ENCODE data around the gene SLC2A3. TPM values are rescaled to one million over a fixed set of nuclear protein-coding genes. Genes with fewer than 3 reads are reported as not detected.
A peak's percentile ranks its signal among the peaks of the same experiment; 100 is the strongest.
"Not testable (repeated sequence)": the region's sequence is repeated elsewhere in the genome, so short reads cannot be mapped to it uniquely, and the experiment has no call there.

Gene SLC2A3
- total RNA-seq, 1 donor from 2014 or later = 548 TPM

- not testable (repeated sequence) for H3K27me3 ChIP-seq; H3K27me3 Mint-ChIP-seq (ENCODE audit: insufficient read depth, low read depth)
- H3K4me1 Mint-ChIP-seq = peaks cover 13% of the 10 kb centered on the region
Measured at GRCh38 chr12:7953912-7954311, 17.9 kb upstream of the SLC2A3 start.

GRCh38 chr12:7951671-7952070 lies 15.7 kb upstream of the SLC2A3 start:
- DNase-seq (ENCODE audit: low spot score) = no peak
- TF ChIP-seq EZH2phosphoT487 (IDR thresholded peaks at IDR 0.05) (no peak), CTCF (IDR thresholded peaks at IDR 0.05) (no peak), EZH2 (IDR thresholded peaks at IDR 0.05) (no peak)
- Histone ChIP-seq H4K20me1 (ENCODE audit: low read depth) (no peaks in the 10 kb centered on the region), H3K4me3 (no peak overlapping the region), H2AFZ (replicated peaks) (no peak overlapping the region), H3K36me3 (no peaks in the 10 kb centered on the region), H3K79me2 (ENCODE audit: low read depth) (no peaks in the 10 kb centered on the region), H3K27ac (no peak overlapping the region), H3K9me3 (ENCODE audit: low read depth) (no peaks in the 10 kb centered on the region), H3K4me1 (no peaks in the 10 kb centered on the region), H3K27me3 (no peaks in the 10 kb centered on the region), H3F3A (ENCODE audit: low read depth) (no peaks in the 10 kb centered on the region), H3K4me2 (no peak overlapping the region), H3K9ac (no peak overlapping the region)
- peaks cover 3% of the 10 kb centered on the region for H3K9me3 Mint-ChIP-seq
- no peak overlapping the region for H3K4me3 Mint-ChIP-seq
- no peaks in the 10 kb centered on the region for H3K36me3 Mint-ChIP-seq
- H3K27me3 Mint-ChIP-seq (ENCODE audit: insufficient read depth, low read depth) = peaks cover 4% of the 10 kb centered on the region
- H3K4me1 Mint-ChIP-seq = peaks cover 5% of the 10 kb centered on the region
- no peak overlapping the region for H3K27ac Mint-ChIP-seq

More at GRCh38 chr12:7953912-7954311, 17.9 kb upstream of the SLC2A3 start:
- H3F3A ChIP-seq (ENCODE audit: low read depth); H3K27ac Mint-ChIP-seq; H3K36me3 Mint-ChIP-seq; DNase-seq (ENCODE audit: low spot score); H3K9ac ChIP-seq; H4K20me1 ChIP-seq (ENCODE audit: low read depth); H3K27ac ChIP-seq; H2AFZ ChIP-seq (replicated peaks); H3K4me3 Mint-ChIP-seq; H3K4me2 ChIP-seq; H3K9me3 ChIP-seq (ENCODE audit: low read depth); H3K4me3 ChIP-seq; H3K4me1 ChIP-seq; H3K36me3 ChIP-seq; H3K79me2 ChIP-seq (ENCODE audit: low read depth); H3K9me3 Mint-ChIP-seq: not testable (repeated sequence)

GRCh38 chr12:7950230-7950943 lies 14.4 kb upstream of the SLC2A3 start:
- H4K20me1 ChIP-seq (ENCODE audit: low read depth); H3K27ac Mint-ChIP-seq; H3K4me2 ChIP-seq; H3K27me3 Mint-ChIP-seq (ENCODE audit: insufficient read depth, low read depth); H3K9me3 ChIP-seq (ENCODE audit: low read depth); H3K79me2 ChIP-seq (ENCODE audit: low read depth); H2AFZ ChIP-seq (replicated peaks); H3K36me3 Mint-ChIP-seq; H3K4me1 ChIP-seq; H3K4me1 Mint-ChIP-seq; H3K4me3 ChIP-seq; H3K27me3 ChIP-seq; DNase-seq (ENCODE audit: low spot score); H3K4me3 Mint-ChIP-seq; H3K36me3 ChIP-seq; H3K27ac ChIP-seq; H3K9me3 Mint-ChIP-seq; H3F3A ChIP-seq (ENCODE audit: low read depth); H3K9ac ChIP-seq: not testable (repeated sequence)

- H3K9me3 ChIP-seq (ENCODE audit: low read depth) = no peaks in the 10 kb centered on the region
- no peak overlapping the region for H2AFZ ChIP-seq (replicated peaks)
- H3K9me3 Mint-ChIP-seq = no peaks in the 10 kb centered on the region
- H3K4me3 ChIP-seq = no peak overlapping the region
- peaks cover 5% of the 10 kb centered on the region for H3K4me1 Mint-ChIP-seq
- H3K4me1 ChIP-seq = no peaks in the 10 kb centered on the region
- no peak overlapping the region for H3K27ac ChIP-seq
- H3K36me3 Mint-ChIP-seq = no peaks in the 10 kb centered on the region
- no peaks in the 10 kb centered on the region for H3K79me2 ChIP-seq (ENCODE audit: low read depth)
- no peaks in the 10 kb centered on the region for H4K20me1 ChIP-seq (ENCODE audit: low read depth)
- peak overlapping the region; percentile 11 for H3K27ac Mint-ChIP-seq
- no peaks in the 10 kb centered on the region for H3K36me3 ChIP-seq
- H3K9ac ChIP-seq = no peak overlapping the region
- no peak overlapping the region for H3K4me2 ChIP-seq
- no peaks in the 10 kb centered on the region for H3K27me3 ChIP-seq
- TF ChIP-seq EZH2phosphoT487 (IDR thresholded peaks at IDR 0.05) (no peak), CTCF (IDR thresholded peaks at IDR 0.05) (no peak), EZH2 (IDR thresholded peaks at IDR 0.05) (no peak)
- no peak overlapping the region for H3K4me3 Mint-ChIP-seq
- H3K27me3 Mint-ChIP-seq (ENCODE audit: insufficient read depth, low read depth) = peaks cover 2% of the 10 kb centered on the region
- no peak for DNase-seq (ENCODE audit: low spot score)
- no peaks in the 10 kb centered on the region for H3F3A ChIP-seq (ENCODE audit: low read depth)
Measured at GRCh38 chr12:7948589-7949260, 12.7 kb upstream of the SLC2A3 start.

All from neural progenitor cell (in vitro differentiated cells).